Heart right ventricle (tissue), 16 donors: ENCODE measurements around the gene SHISAL2B. TPM values are rescaled to one million over a fixed set of nuclear protein-coding genes. Genes with fewer than 3 reads are reported as not detected.

Source experiments
- ATAC-seq, 8 donors: fragments of 200-7000 bp; cut with Tn5 transposase; one replicate each; pipeline ENCODE4 v1.9.1; 2020; ENCODE audit warnings: mild to moderate bottlenecking in 8 of 8, moderate library complexity in 8 of 8, moderate number of reproducible peaks in 1 of 8
- DNase-seq, 2 donors: peaks; one replicate each; pipeline ENCODE4 v3.0.0-alpha.2; 2020
- H3K27ac ChIP-seq, 10 donors: fragments of 200-600 bp; sonication (generic) in 2 of 10; one replicate each; pipeline versions ENCODE4 v1.5.0 to v1.8.0; 2020 to 2022; ENCODE audit warnings: mild to moderate bottlenecking in 3 of 10
- H3K27me3 ChIP-seq, 7 donors: fragments of 200-600 bp; one replicate each; pipeline ENCODE4 v1.8.0; 2021 to 2022; ENCODE audit warnings: mild to moderate bottlenecking in 2 of 7
- H3K36me3 ChIP-seq, 9 donors: fragments of 200-600 bp; sonication (generic) in 1 of 9; one replicate each; pipeline versions ENCODE4 v1.5.0 to v1.8.0; 2020 to 2022; ENCODE audit warnings: mild to moderate bottlenecking in 2 of 9
- H3K4me1 ChIP-seq, 9 donors: fragments of 200-600 bp; sonication (generic) in 1 of 9; one replicate each; pipeline versions ENCODE4 v1.5.0 to v1.8.0; 2020 to 2022; ENCODE audit warnings: mild to moderate bottlenecking in 4 of 9
- H3K4me3 ChIP-seq, 10 donors: fragments of 200-600 bp; sonication (generic) in 2 of 10; one replicate each; pipeline versions ENCODE4 v1.5.0 to v1.8.0; 2020 to 2022; ENCODE audit warnings: mild to moderate bottlenecking in 7 of 10, moderate library complexity in 2 of 10
- H3K9me3 ChIP-seq, 11 donors: fragments of 200-600 bp in 10 of 11; sonication (generic) in 2 of 11; one replicate each; pipeline versions ENCODE4 v1.5.0 to v1.8.0; 2013 to 2022; ENCODE audit warnings: mild to moderate bottlenecking in 2 of 11, control low read depth in 1 of 11, moderate library complexity in 1 of 11
- CTCF ChIP-seq, 9 donors: fragments of 200-600 bp; sonication (generic) in 2 of 9; IDR thresholded peaks; one replicate each; pipeline versions ENCODE4 v1.5.0 to v1.8.0; 2021 to 2022; ENCODE audit warnings: antibody characterized with exemption in 9 of 9, mild to moderate bottlenecking in 5 of 9, moderate library complexity in 1 of 9
- WGBS, 2 donors: extraction: QIAGEN DNeasy Blood & Tissue Kit; methylation state at CpG; one replicate each; pipeline ENCODE4 v1.1.7; 2013; ENCODE audit warnings: inconsistent platforms in 1 of 2; 5-methylcytosine and 5-hydroxymethylcytosine counted together
- intact Hi-C, 10 donors: fragments of 100-400 bp; cut with DNase I; formaldehyde crosslinking; loops; one replicate each; pipeline versions ENCODE4 v1.11.1 to v1.14.2; 2022
- polyA plus RNA-seq, 2 donors: library from polyadenylated mRNA; stranded (reverse); fragments of 200-250 nt; gene quantifications; one replicate each; pipeline ENCODE4 v1.2.3, GENCODE V29; 2013
- total RNA-seq, 10 donors: library from RNA; stranded (reverse); fragmentation: NEBNext Ultra II Directional in 3 of 10; extraction: Animal tissue kit (Norgen Biotek cat#: 25700) in 3 of 10; gene quantifications; one replicate each; pipeline versions ENCODE4 v1.2.1 to v1.2.4, GENCODE V29; 2021 to 2023
- donor health status: Arrhythmogenic right ventricular cardiomyopathy.
- donor health status: ischemic (EF 13 %, LVEDD 7.1; RV severe dilation, severe dysfunction).
- donor health status: healthy with polysubstance abuse.
- donor health status: DM: no; HTN: yes; CAD: no.
- donor health status: DM: no; HTN: no; CAD: no.
- donor health status: ischemic (EF 25% LVEDD 6.9; RV normal size, moderate dysfunction).
- donor health status: ischemic (EF 25% LVEDD 5.7; RV mildly dilated, moderate dysfunction).
- donor health status: healthy.
- donor health status: DM: yes; HTN: yes; CAD: no.
- donor health status: Ischemic cardiomyopathy.
- donor health status: ischemic (EF 35%, LVEDD 5.7; RV mildly dilated, moderate dysfunction).
- donor health status: nonischemic (EF 11% LVEDD 7.7; RV severe dilation, severe dysfunction).
- donor health status: DM: yes; HTN: yes; CAD: no.
- donor health status: PGD.
- donor health status: ischemic (EF 29% LVEDD 5.4; RV normal size, mild dysfunction).
- donor health status: nonischemic (EF 23%, LVEDD 6.1; RV moderate dilation, normal function).

The SHISAL2B gene
- total and polyA plus RNA-seq, 12 donors = not detected

- TF ChIP-seq CTCF (IDR thresholded peaks at IDR 0.05) = no peak
- WGBS, 2 donors = 49 to 58% methylated on average over 2 of the region's 2 CpGs
- no peaks in the 10 kb centered on the region for H3K4me1 ChIP-seq
- H3K4me3 ChIP-seq = no peak overlapping the region
- no peaks in the 10 kb centered on the region for H3K36me3 ChIP-seq
- intact Hi-C loops = no loop called here
- DNase-seq = no peak
- ATAC-seq = no peak
- no peak overlapping the region for H3K27ac ChIP-seq
- H3K27me3 ChIP-seq = peaks cover 0 to 33% (median 11%) of the 10 kb centered on the region in 7 donors
- no peaks in the 10 kb centered on the region for H3K9me3 ChIP-seq
These were observed 25.1 kb upstream of the SHISAL2B start for GRCh38 chr5:64665243-64665642.

GRCh38 chr5:64666078-64666477 lies 24.2 kb upstream of the SHISAL2B start:
- no peaks in the 10 kb centered on the region for H3K4me1 ChIP-seq
- DNase-seq = no peak
- H3K36me3 ChIP-seq = no peaks in the 10 kb centered on the region
- H3K4me3 ChIP-seq = no peak overlapping the region
- intact Hi-C loops = no loop called here
- H3K27ac ChIP-seq = no peak overlapping the region
- no peaks in the 10 kb centered on the region for H3K9me3 ChIP-seq
- peaks cover 0 to 25% (median 9%) of the 10 kb centered on the region in 7 donors for H3K27me3 ChIP-seq
- ATAC-seq = no peak
- WGBS, 2 donors = 0 to 35% methylated on average over 1 of the region's 1 CpG
- no peak for TF ChIP-seq CTCF (IDR thresholded peaks at IDR 0.05)

- Histone ChIP-seq H3K4me1 (no peaks in the 10 kb centered on the region), H3K27me3 (peaks cover 0 to 15% (median under 1%) of the 10 kb centered on the region in 7 donors), H3K27ac (no peak overlapping the region), H3K36me3 (no peaks in the 10 kb centered on the region), H3K4me3 (no peak overlapping the region), H3K9me3 (peaks cover 0 to 4% (median 0%) of the 10 kb centered on the region in 11 donors)
- TF ChIP-seq CTCF (IDR thresholded peaks at IDR 0.05) = no peak
- no peak for DNase-seq
- 85% methylated on average over 4 of the region's 4 CpGs for WGBS, 2 donors
- ATAC-seq = no peak
- intact Hi-C loops = no loop called here
These were observed 23.2 kb upstream of the SHISAL2B start for GRCh38 chr5:64667068-64667467.

GRCh38 chr5:64670277-64670676 lies 20.0 kb upstream of the SHISAL2B start:
- ATAC-seq (no peak), DNase-seq (no peak)
- Histone ChIP-seq H3K27ac (no peak overlapping the region), H3K4me1 (no peaks in the 10 kb centered on the region), H3K9me3 (peaks cover 0 to 6% (median 0%) of the 10 kb centered on the region in 11 donors), H3K4me3 (no peak overlapping the region), H3K27me3 (peaks cover 0 to 5% (median 0%) of the 10 kb centered on the region in 7 donors), H3K36me3 (no peaks in the 10 kb centered on the region)
- 87 to 94% methylated on average over 1 of the region's 1 CpG for WGBS, 2 donors
- no peak for TF ChIP-seq CTCF (IDR thresholded peaks at IDR 0.05)
- intact Hi-C loops = no loop called here
